ENCODE results near the gene KCNA5. TPM values are rescaled to one million over a fixed set of nuclear protein-coding genes. Genes with fewer than 3 reads are reported as not detected.

Gene KCNA5
- total and polyA plus RNA-seq, 9 of the 15 experiments (the other 6 are each of a cell fraction or from before 2014, with no cell fraction given), result not detected

GRCh38 chr12:5087831-5088554, 44.3 kb downstream of the KCNA5 start:
- in situ Hi-C loops (cut with MboI) (no loop called here), intact Hi-C loops (cut with micrococcal nuclease) (no loop called here)
- POLR2A ChIA-PET, result interaction anchor here (0.7 kb wide), 1 partner anchor 385 kb away, joined by 3 read pairs; no protein-coding TSS in a partner anchor
- H2AFZ ChIP-seq (ENCODE audit: low read depth, low read length), result no peak overlapping the region
- FAIRE-seq (no peak), ATAC-seq (no peak), DNase-seq (ENCODE audit: extremely low read depth in 1 of 4, low spot score in 3 of 4) (no peak)
- no peaks in the 10 kb centered on the region for H3K9me1 ChIP-seq (ENCODE audit: control insufficient read depth, insufficient read depth, low read length)
- no peaks in the 10 kb centered on the region for H3K79me2 ChIP-seq (ENCODE audit: control insufficient read depth, insufficient read depth, low read length)
- TF ChIP-seq BRCA1 (IDR thresholded peaks at IDR 0.05) (no peak), BRCA1 (CRISPR knock-in tag; IDR thresholded peaks at IDR 0.05) (no peak), MYBL2 (IDR thresholded peaks at IDR 0.05; ENCODE audit: low read depth) (no peak), MYBL2 (CRISPR knock-in tag; IDR thresholded peaks at IDR 0.05; ENCODE audit: borderline replicate concordance) (no peak), ZBTB26 (CRISPR knock-in tag; IDR thresholded peaks at IDR 0.05) (no peak)
- no peaks in the 10 kb centered on the region for H3K4me1 ChIP-seq (replicated peaks in 1 of 2; ENCODE audit: control insufficient read depth in 2 of 2, insufficient read depth in 2 of 2, low read length in 2 of 2)
- CTCF ChIA-PET (ENCODE audit: low intra/inter-chr PET ratio), result no interaction called here
- no peaks in the 10 kb centered on the region for H3K9me3 ChIP-seq (replicated peaks; ENCODE audit: control insufficient read depth, insufficient read depth, low read depth, low read length)
- no peaks in the 10 kb centered on the region for H4K20me1 ChIP-seq (replicated peaks; ENCODE audit: control insufficient read depth, insufficient read depth, low read length)
- WGBS (ENCODE audit: insufficient coverage, low coverage, missing lambda C conversion rate), result 0% methylated on average over 7 of the region's 16 CpGs
- no TSS peak for BruUV-seq (replicated peaks)
- H3K27me3 ChIP-seq (ENCODE audit: control insufficient read depth in 2 of 2, insufficient read depth in 2 of 2, low read length in 2 of 2), result peaks cover 0 to 18% of the 10 kb centered on the region in 2 experiments; a peak in 1 of 5 replicates
- no peak overlapping the region for H3K27ac ChIP-seq (ENCODE audit: extremely low read depth, low read depth, low read length)
- H3K4me2 ChIP-seq (ENCODE audit: insufficient read depth, low read length), result no peak overlapping the region
- H3K36me3 ChIP-seq (ENCODE audit: control insufficient read depth, insufficient read depth, low read length), result no peaks in the 10 kb centered on the region
- H3K4me3 ChIP-seq, result no peak overlapping the region
- H3K9ac ChIP-seq (ENCODE audit: insufficient read depth in 1 of 2, low read depth in 2 of 2, low read length in 2 of 2), result peak overlapping the region in 1 of 2 experiments; percentile 9; a peak in 1 of 4 replicates
